Amygdala (tissue), 56 donors: ENCODE measurements around the gene NOM1.
"Not testable (repeated sequence)": the region's sequence is repeated elsewhere in the genome, so short reads cannot be mapped to it uniquely, and the experiment has no call there.

ENCODE experiments used
- DNase-seq, 56 donors: peaks; one replicate each; lab custom pipeline; 2025; lab: John Stamatoyannopoulos, UW

The NOM1 gene, protein sequence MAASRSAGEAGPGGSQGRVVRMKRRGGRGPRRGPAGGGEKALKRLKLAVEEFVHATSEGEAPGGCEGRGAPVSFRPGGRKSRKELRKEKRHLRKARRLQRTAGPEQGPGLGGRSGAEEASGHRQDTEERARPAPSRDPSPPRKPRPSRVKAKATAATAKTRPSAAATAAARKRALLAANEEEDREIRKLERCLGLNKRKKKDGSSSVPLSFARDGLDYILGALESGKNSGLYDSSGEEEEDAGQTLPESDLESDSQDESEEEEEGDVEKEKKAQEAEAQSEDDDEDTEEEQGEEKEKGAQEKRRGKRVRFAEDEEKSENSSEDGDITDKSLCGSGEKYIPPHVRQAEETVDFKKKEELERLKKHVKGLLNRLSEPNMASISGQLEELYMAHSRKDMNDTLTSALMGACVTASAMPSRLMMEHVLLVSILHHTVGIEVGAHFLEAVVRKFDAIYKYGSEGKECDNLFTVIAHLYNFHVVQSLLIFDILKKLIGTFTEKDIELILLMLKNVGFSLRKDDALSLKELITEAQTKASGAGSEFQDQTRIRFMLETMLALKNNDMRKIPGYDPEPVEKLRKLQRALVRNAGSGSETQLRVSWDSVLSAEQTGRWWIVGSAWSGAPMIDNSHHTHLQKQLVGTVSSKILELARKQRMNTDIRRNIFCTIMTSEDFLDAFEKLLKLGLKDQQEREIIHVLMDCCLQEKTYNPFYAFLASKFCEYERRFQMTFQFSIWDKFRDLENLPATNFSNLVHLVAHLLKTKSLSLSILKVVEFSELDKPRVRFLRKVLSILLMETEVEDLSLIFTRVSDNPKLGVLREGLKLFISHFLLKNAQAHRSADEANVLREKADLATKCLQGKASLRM

DNA sequence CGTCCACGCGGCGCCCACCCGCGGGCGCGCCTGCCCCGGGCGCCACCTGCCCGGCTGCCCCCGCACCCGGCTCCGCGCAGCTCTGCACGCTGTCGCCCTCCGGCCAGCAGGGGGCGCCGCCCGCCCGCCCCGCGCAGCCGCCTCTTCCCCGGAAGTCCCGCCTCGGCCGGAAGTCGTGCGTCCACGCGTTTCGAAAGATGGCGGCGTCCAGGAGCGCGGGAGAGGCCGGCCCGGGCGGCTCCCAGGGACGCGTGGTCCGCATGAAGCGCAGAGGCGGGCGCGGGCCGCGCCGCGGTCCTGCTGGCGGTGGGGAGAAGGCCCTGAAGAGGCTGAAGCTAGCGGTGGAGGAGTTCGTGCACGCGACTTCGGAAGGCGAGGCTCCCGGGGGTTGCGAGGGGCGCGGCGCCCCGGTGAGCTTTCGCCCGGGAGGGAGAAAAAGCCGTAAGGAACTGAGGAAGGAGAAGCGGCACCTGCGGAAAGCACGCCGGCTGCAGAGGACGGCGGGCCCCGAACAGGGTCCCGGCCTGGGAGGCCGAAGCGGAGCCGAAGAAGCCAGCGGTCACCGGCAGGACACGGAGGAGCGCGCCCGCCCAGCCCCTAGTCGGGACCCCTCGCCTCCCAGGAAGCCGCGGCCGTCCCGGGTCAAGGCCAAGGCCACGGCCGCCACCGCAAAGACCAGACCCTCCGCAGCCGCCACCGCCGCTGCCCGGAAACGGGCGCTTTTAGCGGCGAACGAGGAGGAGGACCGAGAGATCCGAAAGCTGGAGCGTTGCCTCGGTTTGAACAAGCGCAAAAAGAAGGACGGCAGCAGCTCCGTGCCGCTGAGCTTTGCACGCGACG is at the start of gene NOM1:
NOM1 (plus strand) TSS at position 172 of the 840 bp plus-strand sequence; CDS start at position 198, 26 bp downstream.
- DNase-seq = peak in 55 of 56 donors; percentile 8 to 89 (median 69)

DNA sequence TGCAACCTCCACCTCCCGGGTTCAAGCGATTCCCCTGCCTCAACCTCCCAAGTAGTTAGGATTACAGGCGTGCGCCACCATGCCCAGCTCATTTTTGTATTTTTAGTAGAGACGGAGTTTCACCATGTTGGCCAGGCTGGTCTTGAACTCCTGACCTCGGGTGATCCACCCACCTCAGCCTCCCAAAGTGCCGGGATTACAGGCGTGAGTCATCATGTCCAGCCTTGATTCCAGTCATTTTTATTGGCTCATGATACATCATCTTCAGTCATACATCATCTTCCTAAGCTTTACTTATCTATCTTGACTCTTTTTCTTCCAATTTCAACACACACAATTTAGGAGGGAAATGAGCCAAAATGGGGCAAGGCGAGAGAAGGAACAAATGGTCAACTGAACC is 49.4 kb upstream of the NOM1 start:
- DNase-seq = not testable (repeated sequence)

DNA sequence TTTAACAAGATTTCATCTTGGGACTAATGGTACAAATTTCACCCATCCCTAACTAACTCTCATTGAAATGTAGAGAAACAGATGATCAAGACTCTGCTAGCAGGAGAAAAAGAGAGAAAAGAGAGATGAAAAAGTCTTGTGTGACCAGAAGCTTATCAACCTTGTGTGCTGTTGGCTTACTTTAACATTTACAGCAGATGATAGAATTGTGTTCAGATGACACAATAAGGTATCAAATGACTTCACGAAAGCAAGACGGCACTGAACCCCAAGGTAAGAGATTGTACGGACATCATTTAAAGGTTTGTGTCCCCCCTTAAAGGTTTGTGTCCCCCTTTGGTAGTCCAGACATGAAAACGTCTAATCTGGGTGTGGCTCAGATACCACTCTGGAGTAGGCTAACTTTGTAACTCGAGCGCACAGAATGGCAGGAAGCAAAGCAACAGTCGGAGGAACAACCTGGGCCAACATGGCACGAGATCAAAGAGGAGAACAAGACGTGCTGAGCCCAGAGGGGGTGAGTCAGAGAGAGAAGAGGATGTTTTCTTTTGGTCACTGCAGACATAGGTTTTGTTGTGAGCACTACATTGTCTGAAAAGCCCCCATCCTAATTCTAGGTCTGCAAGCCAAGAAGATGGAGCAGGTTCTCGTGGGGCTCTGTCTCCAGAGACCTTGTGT is 46.1 kb upstream of the NOM1 start:
- no peak for DNase-seq

DNA sequence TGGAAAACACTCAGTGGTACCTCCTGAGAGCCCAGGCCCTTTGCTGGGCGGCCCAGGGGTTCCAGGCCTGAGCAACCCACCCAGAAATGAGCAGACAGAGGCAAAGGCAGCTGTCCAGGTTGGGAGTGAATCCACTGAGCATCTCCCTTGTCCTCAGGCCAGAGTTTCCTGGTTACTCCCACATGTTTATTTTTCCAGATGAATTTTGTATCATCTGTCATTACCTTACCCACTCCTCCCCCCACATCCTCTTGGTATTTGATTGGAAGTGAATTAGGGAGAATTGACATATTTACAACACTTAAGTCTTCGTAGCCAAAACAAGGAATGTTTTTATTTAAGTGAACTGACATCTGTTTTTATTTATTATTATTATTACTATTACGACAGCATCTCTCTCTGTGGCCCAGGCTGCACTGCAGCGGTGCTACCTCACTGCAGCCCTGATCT is 43.3 kb upstream of the NOM1 start:
- DNase-seq = no peak

- DNase-seq = no peak
Measured at GRCh38 chr7:156907656-156908055, 41.9 kb upstream of the NOM1 start.

GRCh38 chr7:156909574-156910252 is 39.8 kb upstream of the NOM1 start:
- DNase-seq = not testable (repeated sequence)

DNA sequence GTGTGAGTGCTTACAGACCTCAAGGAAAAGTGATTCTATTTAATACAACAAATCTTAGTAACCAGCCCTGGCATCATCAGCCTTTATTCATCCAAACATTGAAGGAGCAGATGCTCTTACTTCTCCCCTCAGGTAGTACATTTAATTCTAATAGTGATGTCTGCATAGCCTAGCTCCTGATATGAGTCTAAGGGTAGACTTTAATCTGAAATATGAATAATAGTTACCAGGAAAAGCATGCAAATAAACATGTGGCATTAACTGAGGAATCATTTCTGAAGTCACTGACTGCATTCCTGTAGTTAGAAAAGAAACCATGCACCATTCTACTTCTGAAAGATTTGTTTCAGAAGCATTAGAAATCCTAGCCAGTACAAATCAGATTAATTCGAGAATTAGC is 30.9 kb upstream of the NOM1 start:
- no peak for DNase-seq

DNA sequence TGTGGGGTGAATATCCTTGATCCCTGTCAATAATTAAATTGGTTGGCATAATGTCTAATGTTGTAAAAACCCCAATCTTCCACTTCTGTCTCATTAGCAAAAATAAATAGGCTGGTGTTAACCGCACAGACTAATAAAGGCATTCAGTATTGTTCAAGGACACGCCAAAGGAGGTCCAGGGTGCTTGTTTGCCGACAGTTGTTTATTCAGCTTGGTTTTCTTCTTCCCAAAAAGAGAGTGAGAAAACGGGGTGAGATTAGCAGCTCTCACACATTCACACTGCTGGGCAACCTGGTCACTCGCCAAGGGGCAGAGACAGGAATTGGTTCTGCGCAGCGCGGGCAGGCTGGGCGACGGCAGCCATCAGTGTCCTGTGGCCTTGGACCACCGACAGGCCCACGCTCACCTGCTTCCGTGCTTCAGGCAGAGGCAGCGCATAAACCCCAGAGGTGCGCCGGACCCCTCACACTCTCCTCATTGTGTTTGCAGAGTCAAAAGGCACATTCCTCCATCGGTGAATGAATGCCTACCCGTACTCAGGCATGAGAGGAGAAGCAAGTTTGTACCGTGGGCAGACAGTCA is 30.3 kb upstream of the NOM1 start:
- no peak for DNase-seq

GRCh38 chr7:156920076-156920475 is 29.4 kb upstream of the NOM1 start:
- no peak for DNase-seq

- DNase-seq = not testable (repeated sequence)
Measured at GRCh38 chr7:156920487-156921373, 28.8 kb upstream of the NOM1 start.

GRCh38 chr7:156922304-156922703 is 27.2 kb upstream of the NOM1 start:
- DNase-seq = not testable (repeated sequence)

GRCh38 chr7:156925821-156926220 is 23.7 kb upstream of the NOM1 start:
- not testable (repeated sequence) for DNase-seq

DNA sequence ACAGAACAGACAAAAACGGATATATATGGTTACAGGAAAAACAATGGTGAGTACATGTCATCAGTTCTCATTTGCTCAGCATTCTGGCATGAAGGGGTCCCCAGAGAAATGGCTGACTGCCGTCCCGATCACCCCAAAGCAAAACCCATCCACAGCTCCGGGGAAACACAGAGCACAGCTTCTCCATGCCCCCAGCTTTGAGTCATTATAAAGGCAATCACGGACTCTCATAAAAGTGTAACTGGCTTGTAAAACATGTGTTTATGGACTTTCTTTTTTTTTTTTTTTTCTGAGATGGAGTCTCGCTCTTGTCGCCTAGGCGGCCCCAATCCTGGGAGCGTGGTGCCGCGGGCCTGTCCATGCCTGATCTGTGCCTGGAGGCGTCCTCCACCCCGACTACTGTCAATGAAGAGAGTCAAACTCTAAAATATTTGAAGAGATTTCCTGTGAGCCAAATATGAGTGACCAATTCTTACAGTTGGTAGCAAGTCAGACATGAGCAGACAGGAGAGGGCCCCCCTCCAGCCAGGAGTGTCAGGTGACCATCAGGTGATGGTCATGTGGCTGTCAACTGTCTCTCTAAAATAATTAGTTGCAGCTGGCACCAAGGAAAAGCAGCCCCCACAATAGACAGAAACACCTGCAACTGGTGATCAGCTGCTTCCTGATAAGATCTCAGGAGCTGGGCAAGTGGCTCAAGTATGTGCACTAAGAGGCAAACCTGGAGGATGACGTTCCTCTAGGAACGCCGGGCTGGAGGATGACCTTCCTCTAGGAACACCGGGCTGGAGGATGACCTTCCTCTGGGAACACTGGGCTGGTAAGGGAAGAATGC is 21.7 kb upstream of the NOM1 start:
- no peak for DNase-seq

- DNase-seq = no peak
Measured at GRCh38 chr7:156928406-156928747, 21.1 kb upstream of the NOM1 start.

DNA sequence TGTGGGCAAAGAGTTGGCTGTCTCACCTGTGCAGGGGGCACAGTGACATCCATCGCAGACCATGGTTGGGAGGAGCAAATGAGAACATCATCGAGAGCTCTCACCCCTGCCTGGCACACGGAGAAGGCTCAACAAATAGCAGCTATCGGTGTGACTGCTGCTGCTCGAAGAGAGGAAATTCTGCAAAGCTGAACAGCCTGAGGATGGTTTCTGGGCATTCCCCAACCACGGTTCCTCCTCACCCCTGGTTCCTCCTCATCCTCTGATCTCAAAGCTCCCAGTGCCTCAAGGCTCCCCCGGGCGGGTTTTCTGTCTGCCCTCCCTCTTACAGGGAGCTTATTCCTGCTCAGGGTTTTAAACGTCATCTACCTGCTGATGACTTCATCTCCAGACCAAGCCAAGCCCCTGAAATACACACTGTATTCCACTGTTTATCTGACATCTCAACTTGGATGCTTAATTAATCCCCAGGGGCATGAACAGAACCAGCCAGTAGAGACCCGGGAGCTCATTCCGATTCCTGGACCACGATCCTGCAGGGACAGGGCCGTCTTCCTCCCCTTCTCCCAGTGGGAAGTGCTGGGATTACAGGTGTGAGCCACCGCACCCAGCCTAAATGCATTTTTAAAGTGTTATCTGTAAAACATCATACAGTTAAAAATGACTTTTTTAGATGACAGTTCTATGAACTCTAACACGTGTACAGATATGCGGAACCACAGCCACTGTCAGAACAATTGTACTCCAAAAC is 19.5 kb upstream of the NOM1 start:
- DNase-seq = no peak

DNA sequence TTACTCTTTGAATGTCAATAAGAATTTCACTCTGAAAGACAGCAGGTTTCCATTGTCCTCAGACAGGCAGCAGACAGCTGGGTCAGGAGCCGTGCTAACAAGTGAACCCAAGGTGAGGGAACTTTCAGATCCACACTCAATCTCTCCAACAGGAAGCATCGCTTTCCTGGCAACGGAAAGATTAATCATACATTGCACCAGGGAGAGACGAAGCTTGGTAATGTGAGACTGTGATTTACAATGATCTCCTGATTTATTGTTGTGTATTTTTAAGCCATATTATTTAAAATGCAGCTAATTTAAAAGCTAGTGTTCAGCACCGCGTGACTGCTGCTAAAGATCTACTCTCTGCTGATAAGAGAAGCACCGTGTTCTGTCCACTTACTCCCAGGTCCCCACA is 17.5 kb upstream of the NOM1 start:
- DNase-seq = no peak
